Colonic mucosa (tissue), 4 donors: ENCODE measurements around the gene ASB10. TPM values are rescaled to one million over a fixed set of nuclear protein-coding genes. Genes with fewer than 3 reads are reported as not detected.

Experiments used
- DNase-seq: peaks from one replicate; pipeline ENCODE4 v3.0.0-alpha.2; 2020
- H3K27ac ChIP-seq: fragments of 200-600 bp; one replicate; pipeline ENCODE4 v1.8.0; 2021
- H3K27me3 ChIP-seq: fragments of 200-600 bp; one replicate; pipeline ENCODE4 v1.8.0; 2021
- H3K36me3 ChIP-seq: fragments of 200-600 bp; one replicate; pipeline ENCODE4 v1.8.0; 2021
- H3K4me1 ChIP-seq: fragments of 200-600 bp; one replicate; pipeline ENCODE4 v1.8.0; 2021; ENCODE audit warnings: mild to moderate bottlenecking
- H3K4me3 ChIP-seq: fragments of 200-600 bp; one replicate; pipeline ENCODE4 v1.8.0; 2021
- H3K9ac ChIP-seq, 2 donors: one replicate each; pipeline ENCODE4 v1.7.0; 2013; ENCODE audit warnings: control low read depth in 2 of 2, low read depth in 2 of 2, low read length in 2 of 2
- H3K9me3 ChIP-seq: fragments of 200-600 bp; one replicate; pipeline ENCODE4 v1.8.0; 2021
- intact Hi-C: fragments of 100-400 bp; cut with DNase I; formaldehyde crosslinking; loops from one replicate; pipeline ENCODE4 v1.14.1; 2022
- total RNA-seq, 2 donors: library from RNA; stranded (reverse); fragmentation: NEBNext Ultra II Directional in 1 of 2; extraction: Animal tissue kit (Norgen Biotek cat#: 25700) in 1 of 2; gene quantifications; one replicate each; pipeline ENCODE4 v1.2.1, GENCODE V29; 2021
- TF ChIP-seq, protein P1 (sequence below): fragments of 200-600 bp; IDR thresholded peaks from one replicate; pipeline ENCODE4 v1.8.0; 2022; ENCODE audit warnings: antibody characterized with exemption, mild to moderate bottlenecking
- donor health status: healthy.
- donor health status: DM: no; HTN: no; CAD: no.
- donor health status: DM: no; HTN: no; CAD: no.

Gene ASB10
- total RNA-seq, 2 donors from 2014 or later = not detected

DNA sequence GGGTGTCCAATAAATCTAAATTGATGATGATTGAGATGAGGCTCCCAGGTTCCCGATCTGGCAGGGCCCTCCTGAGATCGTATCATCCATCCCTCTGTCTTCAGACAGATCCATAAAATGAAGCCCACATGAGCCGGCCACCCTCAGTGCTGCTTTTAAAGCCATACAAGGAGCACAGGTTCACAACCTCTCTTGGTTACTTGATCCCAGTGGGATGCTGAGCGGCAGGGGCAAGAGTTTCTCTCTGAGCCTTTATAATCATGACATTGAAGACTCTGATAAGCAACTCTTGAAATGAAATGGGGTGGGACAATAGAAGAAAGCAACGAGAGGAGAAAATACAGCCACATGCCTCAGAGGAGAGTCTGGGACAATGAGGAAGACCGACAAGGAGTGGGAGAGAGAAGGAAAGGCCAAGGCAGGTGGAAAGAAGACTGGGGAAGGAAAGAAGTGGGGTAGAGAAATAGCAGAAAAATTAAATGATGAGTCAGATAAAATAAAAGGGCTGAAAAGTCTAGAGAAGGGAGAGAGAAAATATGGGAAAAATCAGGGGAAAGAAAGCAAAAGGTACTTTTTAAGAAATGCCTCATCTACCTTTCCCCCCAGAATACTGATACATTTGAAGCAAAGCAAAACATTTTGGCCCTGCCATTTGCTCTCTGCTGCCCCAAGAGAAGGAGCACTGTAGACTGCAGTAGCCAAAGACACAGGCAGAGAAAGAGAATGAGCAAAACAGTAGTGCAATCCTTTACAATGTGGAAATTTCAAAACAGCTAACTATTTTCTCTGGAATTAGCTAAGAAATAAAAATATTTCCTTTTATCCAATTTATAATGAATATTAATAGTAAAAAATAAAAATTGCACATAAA, 34.2 kb downstream of the ASB10 start:
- no peaks in the 10 kb centered on the region for H3K27me3 ChIP-seq
- H3K27ac ChIP-seq = no peak overlapping the region
- intact Hi-C loops = no loop called here
- TF ChIP-seq, protein P1, sequence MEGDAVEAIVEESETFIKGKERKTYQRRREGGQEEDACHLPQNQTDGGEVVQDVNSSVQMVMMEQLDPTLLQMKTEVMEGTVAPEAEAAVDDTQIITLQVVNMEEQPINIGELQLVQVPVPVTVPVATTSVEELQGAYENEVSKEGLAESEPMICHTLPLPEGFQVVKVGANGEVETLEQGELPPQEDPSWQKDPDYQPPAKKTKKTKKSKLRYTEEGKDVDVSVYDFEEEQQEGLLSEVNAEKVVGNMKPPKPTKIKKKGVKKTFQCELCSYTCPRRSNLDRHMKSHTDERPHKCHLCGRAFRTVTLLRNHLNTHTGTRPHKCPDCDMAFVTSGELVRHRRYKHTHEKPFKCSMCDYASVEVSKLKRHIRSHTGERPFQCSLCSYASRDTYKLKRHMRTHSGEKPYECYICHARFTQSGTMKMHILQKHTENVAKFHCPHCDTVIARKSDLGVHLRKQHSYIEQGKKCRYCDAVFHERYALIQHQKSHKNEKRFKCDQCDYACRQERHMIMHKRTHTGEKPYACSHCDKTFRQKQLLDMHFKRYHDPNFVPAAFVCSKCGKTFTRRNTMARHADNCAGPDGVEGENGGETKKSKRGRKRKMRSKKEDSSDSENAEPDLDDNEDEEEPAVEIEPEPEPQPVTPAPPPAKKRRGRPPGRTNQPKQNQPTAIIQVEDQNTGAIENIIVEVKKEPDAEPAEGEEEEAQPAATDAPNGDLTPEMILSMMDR = no peak
- H3K9me3 ChIP-seq = no peaks in the 10 kb centered on the region
- H3K4me1 ChIP-seq = no peaks in the 10 kb centered on the region
- DNase-seq = no peak
- H3K4me3 ChIP-seq = no peak overlapping the region
- no peaks in the 10 kb centered on the region for H3K36me3 ChIP-seq
- H3K9ac ChIP-seq = no peak overlapping the region

- no peaks in the 10 kb centered on the region for H3K36me3 ChIP-seq
- DNase-seq = peak; percentile 60
- no peaks in the 10 kb centered on the region for H3K4me1 ChIP-seq
- no peaks in the 10 kb centered on the region for H3K27me3 ChIP-seq
- H3K4me3 ChIP-seq = no peak overlapping the region
- TF ChIP-seq, protein P1 = no peak
- H3K9ac ChIP-seq = no peak overlapping the region
- no peak overlapping the region for H3K27ac ChIP-seq
- intact Hi-C loops = no loop called here
- H3K9me3 ChIP-seq = no peaks in the 10 kb centered on the region
Measured at GRCh38 chr7:151150388-151150787, 36.7 kb downstream of the ASB10 start.

GRCh38 chr7:151148319-151149259, 38.5 kb downstream of the ASB10 start:
- no peaks in the 10 kb centered on the region for H3K27me3 ChIP-seq
- no peak for DNase-seq
- TF ChIP-seq, protein P1 = no peak

DNA sequence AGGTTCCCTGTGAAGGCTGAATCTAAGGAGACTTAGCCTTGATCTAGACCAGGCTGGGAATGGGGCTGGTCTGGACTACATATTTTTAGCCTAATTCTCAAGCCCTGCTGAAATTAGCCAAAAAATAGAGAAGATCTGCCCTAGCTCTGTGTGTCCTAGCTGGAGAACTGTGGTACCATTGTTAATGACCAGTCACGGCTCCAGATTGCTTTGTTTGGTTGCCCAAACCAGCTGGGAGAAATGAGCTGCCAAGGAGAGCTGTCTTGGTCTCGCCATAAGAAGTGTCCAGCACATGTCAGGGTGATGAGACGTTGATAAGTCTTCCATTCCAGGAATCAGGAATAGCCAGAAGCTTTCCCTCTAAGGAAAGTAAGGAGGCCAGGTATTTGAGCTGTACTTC, 40.3 kb downstream of the ASB10 start:
- Histone ChIP-seq H3K4me1 (no peaks in the 10 kb centered on the region), H3K36me3 (no peaks in the 10 kb centered on the region), H3K4me3 (no peak overlapping the region), H3K27ac (no peak overlapping the region), H3K27me3 (no peaks in the 10 kb centered on the region), H3K9me3 (no peaks in the 10 kb centered on the region), H3K9ac (no peak overlapping the region)
- no peak for DNase-seq
- intact Hi-C loops = no loop called here
- TF ChIP-seq, protein P1 = no peak

More at GRCh38 chr7:151148319-151149259, 38.5 kb downstream of the ASB10 start:
- H3K4me3 ChIP-seq = no peak overlapping the region
- H3K9ac ChIP-seq = no peak overlapping the region
- intact Hi-C loops = no loop called here
- H3K27ac ChIP-seq = no peak overlapping the region
- no peaks in the 10 kb centered on the region for H3K4me1 ChIP-seq
- H3K36me3 ChIP-seq = no peaks in the 10 kb centered on the region
- no peaks in the 10 kb centered on the region for H3K9me3 ChIP-seq

- no peaks in the 10 kb centered on the region for H3K4me1 ChIP-seq
- intact Hi-C loops = no loop called here
- no peak overlapping the region for H3K9ac ChIP-seq
- no peak for DNase-seq
- no peak overlapping the region for H3K27ac ChIP-seq
- H3K27me3 ChIP-seq = no peaks in the 10 kb centered on the region
- H3K9me3 ChIP-seq = no peaks in the 10 kb centered on the region
- no peak overlapping the region for H3K4me3 ChIP-seq
- H3K36me3 ChIP-seq = no peaks in the 10 kb centered on the region
- TF ChIP-seq, protein P1 = no peak
Measured at GRCh38 chr7:151144387-151144786, 42.7 kb downstream of the ASB10 start.
